Measurements from ENCODE around the gene LRIG2.
"Not testable (repeated sequence)": the region's sequence is repeated elsewhere in the genome, so short reads cannot be mapped to it uniquely, and the experiment has no call there.

The LRIG2 gene

DNA sequence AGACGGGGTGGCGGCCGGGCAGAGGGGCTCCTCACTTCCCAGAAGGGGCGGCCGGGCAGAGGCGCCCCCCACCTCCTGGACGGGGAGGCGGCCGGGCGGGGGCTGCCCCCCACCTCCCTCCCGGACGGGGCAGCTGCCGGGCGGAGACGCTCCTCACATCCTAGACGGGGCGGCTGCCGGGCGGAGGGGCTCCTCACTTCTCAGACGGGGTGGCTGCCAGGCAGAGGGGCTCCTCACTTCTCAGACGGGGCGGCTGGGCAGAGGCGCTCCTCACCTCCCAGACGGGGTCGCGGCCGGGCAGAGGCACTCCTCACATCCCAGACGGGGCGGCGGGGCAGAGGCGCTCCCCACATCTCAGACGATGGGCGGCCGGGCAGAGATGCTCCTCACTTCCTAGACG lies 9.5 kb upstream of the LRIG2 start:
- not testable (repeated sequence) for DNase-seq (ENCODE audit: low read depth, low spot score)

- no peak for DNase-seq (ENCODE audit: low read depth, low spot score)
Measured at GRCh38 chr1:113072141-113072756, 749 bp upstream of the LRIG2 start.

DNA sequence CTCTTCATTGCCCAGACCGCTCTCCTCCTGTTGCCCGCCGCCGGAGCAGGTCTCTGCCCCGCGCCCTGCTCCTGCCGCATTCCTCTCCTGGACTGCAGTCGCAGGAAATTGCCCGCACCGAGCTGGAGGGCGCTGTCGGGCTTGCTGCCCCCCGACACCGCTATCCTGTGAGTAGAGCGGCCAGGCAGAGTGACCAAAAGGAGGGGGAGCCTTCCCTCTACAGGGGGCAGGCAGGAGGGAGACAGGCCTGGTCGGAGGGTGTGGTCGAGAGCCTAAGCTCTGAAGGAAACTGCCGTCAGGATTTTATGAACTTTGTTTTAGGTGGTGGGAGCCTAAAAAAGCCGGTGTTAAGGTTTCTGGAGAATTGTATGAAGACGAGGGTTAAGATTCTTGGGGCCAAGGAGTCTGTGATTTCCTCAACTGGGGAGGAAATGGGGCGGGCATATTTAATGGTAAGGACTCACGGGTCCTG lies 517 bp downstream of the LRIG2 start:
- DNase-seq (ENCODE audit: low read depth, low spot score), result peak; percentile 89

- DNase-seq (ENCODE audit: low read depth, low spot score), result no peak
Measured at GRCh38 chr1:113074237-113074636, 1.2 kb downstream of the LRIG2 start.

- not testable (repeated sequence) for DNase-seq (ENCODE audit: low read depth, low spot score)
Measured at GRCh38 chr1:113077978-113078377, 5.0 kb downstream of the LRIG2 start.

DNA sequence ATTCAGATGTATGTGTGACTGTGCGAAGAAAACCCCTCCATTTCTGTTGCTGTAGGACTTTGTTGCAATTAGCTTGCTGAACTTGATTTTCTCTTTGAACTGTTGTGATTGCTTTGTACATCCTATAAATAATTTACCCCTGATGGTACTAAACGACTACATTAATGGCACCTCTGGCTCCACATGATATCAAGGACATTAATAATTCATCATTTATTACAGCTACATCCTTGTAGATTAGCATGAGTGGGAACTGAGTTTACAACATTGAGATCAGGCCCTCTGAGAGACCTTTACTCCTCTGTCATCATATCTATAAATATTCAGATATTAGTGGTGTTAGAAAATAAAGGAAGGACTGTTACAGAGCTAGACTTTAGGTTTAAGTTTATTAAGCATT lies 13.5 kb downstream of the LRIG2 start:
- no peak for DNase-seq (ENCODE audit: low read depth, low spot score)

- DNase-seq (ENCODE audit: low read depth, low spot score), result no peak
Measured at GRCh38 chr1:113088972-113089371, 16.0 kb downstream of the LRIG2 start.

DNA sequence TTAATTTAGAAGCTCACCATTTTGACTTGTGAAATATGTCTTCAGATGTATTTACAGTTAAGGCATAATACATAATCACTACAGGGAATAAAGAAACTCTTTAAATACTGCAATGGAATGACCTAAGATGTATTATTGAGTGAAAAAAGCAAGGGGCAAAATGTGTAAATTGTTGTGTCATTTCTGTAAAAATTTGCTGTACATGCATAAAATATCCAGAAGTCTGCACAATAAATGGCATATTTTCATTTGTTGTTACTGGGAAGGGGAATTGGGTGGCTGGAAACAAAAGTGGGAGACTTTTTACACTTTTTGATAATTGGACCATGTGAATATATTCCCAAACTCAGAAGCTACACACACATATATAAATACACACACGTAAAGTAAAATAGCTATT lies 17.1 kb downstream of the LRIG2 start:
- no peak for DNase-seq (ENCODE audit: low read depth, low spot score)

- DNase-seq (ENCODE audit: low read depth, low spot score), result no peak
Measured at GRCh38 chr1:113091988-113092594, 19.1 kb downstream of the LRIG2 start.

DNA sequence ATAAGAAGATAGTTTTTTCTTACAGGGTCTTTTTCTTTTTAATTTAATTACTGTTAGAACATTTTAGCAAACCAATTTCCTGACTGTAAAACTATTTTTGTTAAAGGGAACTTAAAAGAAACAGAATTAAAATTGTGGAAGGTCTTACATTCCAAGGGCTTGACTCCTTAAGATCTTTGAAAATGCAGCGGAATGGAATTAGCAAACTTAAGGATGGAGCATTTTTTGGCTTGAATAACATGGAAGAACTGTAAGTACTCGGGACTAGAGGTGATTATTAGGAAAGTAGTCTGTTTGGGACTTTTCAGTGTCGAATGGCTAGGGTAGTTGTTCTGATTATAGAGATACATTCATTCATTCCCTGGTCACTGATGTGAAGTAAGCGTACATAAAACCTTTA lies 21.5 kb downstream of the LRIG2 start:
- no peak for DNase-seq (ENCODE audit: low read depth, low spot score)

- DNase-seq (ENCODE audit: low read depth, low spot score), result no peak
Measured at GRCh38 chr1:113095790-113096455, 22.9 kb downstream of the LRIG2 start.

- DNase-seq (ENCODE audit: low read depth, low spot score), result no peak
Measured at GRCh38 chr1:113096493-113096892, 23.5 kb downstream of the LRIG2 start.

DNA sequence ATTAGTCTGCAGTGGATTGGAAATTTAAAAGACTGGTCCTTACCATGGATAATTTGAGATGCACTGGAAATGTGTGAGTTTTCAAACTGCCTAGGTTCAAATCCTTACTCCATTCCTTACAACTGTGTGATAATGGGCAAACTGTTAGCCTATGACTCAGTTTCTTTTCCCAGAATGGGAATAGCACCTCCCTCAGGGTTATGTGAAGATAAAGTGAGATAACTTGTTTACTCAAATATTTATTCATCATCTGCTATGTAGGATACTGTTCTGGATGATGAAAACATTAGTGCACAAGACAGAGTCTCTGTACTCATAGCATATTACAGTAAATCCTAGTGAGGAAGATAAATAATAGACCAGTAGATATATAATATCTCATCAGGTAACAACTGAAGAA lies 28.6 kb downstream of the LRIG2 start:
- no peak for DNase-seq (ENCODE audit: low read depth, low spot score)

DNA sequence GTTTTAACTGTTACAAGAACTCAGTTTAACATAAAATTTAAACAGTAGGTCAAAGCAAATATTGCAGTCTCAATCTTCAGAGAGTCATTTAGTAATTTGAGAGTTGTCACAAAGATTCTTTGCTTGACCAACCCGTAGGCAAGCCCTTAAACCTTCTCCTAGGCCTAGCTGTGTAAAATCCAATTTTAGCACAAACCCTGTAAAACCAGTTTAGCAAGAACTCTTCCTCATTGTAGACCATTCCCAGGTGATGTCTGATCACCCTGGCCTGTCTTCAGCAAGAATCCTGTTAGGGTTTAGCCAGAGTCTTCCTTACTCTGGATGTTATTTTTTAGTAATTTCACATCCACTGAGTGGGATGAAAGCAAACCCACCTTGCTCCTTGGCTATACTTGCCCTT lies 30.1 kb downstream of the LRIG2 start:
- DNase-seq (ENCODE audit: low read depth, low spot score), result peak; percentile 14

DNA sequence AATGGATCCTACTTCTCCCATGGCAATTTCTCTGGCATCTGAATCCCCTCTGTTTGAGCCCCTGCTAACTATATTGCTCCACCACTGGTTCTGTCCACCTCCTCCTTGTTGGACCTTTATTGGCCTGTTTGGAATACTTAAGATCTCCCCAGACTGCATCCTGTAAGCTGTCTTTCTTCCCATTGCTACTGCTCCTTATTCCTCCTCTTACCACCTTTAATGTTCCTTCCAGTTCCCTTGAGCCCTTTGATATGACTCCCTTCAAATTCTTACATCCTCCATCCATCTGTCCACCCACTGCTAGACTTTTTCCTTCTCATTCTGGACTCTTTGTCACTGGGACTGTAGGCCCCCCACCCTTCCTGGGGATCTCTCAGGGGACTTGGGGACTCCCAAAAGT lies 31.0 kb downstream of the LRIG2 start:
- no peak for DNase-seq (ENCODE audit: low read depth, low spot score)

- DNase-seq (ENCODE audit: low read depth, low spot score), result no peak
Measured at GRCh38 chr1:113106910-113107309, 33.9 kb downstream of the LRIG2 start.

- DNase-seq (ENCODE audit: low read depth, low spot score), result no peak
Measured at GRCh38 chr1:113109908-113110554, 37.0 kb downstream of the LRIG2 start.

DNA sequence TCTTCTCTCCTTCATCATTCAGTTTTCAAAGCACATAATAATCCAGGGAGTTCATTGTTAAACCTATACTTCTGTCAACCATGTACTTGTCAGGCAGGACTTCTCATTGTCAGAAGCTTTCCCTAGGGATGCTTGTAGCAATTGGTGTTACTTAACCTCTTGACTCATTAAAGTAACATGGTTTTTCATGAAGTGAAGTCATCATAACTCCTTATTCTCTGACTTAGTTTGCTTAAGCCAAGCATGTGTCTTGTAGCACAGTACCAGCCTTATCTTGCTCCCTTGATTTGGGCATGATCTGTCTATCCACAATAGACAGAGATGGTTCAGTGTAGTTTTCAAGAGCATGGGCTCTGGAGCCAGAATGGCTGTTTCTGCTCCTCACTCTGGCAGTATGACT lies 45.3 kb downstream of the LRIG2 start:
- no peak for DNase-seq (ENCODE audit: low read depth, low spot score)

DNA sequence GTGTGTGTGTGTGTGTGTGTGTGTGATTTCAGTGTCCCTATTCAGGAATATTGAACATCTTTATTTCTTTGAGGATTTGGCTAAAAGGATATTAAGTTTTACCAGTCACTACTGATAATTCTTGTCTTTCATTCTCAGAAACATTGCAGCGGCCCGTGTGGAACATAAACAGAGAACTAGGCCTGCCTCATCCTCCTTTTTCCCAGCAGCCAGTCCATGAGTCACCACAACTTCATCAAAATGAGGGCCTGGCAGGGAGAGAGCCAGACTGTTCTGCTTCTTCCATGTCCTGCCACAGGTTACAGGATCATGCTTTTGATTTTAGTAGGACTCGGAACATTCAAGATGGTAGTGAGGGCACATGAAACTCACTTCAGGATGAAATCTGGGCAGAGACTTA lies 50.7 kb downstream of the LRIG2 start:
- no peak for DNase-seq (ENCODE audit: low read depth, low spot score)

- no peak for DNase-seq (ENCODE audit: low read depth, low spot score)
Measured at GRCh38 chr1:113124366-113124765, 51.4 kb downstream of the LRIG2 start.

DNA sequence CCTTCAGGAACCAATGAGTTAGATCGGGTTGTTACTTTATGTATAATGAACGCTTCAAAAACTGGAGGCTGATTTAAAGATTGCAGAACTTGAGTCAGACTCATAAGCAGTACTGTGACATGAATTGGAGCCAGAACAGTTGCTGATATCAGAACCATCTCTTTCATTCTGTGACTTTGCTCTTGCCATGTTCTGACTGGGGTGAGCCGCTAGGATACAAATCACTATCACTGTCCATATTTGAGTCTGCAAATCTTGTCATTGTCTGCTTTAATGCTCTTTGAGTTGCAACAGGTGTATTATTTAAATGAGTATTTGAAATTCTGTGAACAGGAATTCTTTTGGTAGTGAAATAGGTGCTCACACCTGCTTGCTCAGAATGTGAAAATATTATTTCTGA lies 52.5 kb downstream of the LRIG2 start:
- DNase-seq (ENCODE audit: low read depth, low spot score), result no peak

- no peak for DNase-seq (ENCODE audit: low read depth, low spot score)
Measured at GRCh38 chr1:113126207-113126606, 53.2 kb downstream of the LRIG2 start.

GRCh38 chr1:113128116-113128515 lies 55.1 kb downstream of the LRIG2 start:
- no peak for DNase-seq (ENCODE audit: low read depth, low spot score)

Data from ELF-1 (cell line).